DOHH2 (cell line): ENCODE data around the gene EHD3.

ENCODE experiments used
- EZH2phosphoT487 ChIP-seq: fragments of 200-600 bp; sonication (generic); IDR thresholded peaks from 2 replicates; pipeline ENCODE4 v1.6.1; 2017; ENCODE audit warnings: borderline replicate concordance, mild to moderate bottlenecking, antibody characterized with exemption, low read length, moderate library complexity, mixed read lengths
- TF ChIP-seq, protein P1 (sequence below): fragments of 200-600 bp; sonication (generic); IDR thresholded peaks from one replicate; pipeline ENCODE4 v1.5.1; 2014; ENCODE audit warnings: antibody characterized with exemption, mild to moderate bottlenecking, low read depth, low read length; ENCODE audit not compliant: poor library complexity, severe bottlenecking

DNA sequence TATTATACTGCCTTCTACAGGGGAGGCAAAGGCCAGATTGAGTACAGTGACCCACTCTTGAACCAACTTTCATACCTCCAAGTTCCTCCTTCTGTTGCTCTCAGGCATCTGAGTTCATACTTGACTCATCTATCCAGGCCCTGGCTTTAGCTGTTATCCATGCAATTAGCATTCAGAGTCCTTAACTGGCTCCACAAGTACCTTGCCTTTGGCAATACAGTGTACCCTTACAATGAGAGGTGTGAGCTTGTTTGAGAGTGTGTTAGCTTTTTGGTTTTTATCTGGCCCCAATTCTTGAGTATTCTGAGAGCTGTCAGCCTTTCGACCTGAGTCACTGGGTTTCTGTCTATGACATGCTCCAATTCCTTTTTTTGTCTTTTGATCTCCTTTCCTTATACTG lies 60.2 kb downstream of the EHD3 start:
- TF ChIP-seq, protein P1, sequence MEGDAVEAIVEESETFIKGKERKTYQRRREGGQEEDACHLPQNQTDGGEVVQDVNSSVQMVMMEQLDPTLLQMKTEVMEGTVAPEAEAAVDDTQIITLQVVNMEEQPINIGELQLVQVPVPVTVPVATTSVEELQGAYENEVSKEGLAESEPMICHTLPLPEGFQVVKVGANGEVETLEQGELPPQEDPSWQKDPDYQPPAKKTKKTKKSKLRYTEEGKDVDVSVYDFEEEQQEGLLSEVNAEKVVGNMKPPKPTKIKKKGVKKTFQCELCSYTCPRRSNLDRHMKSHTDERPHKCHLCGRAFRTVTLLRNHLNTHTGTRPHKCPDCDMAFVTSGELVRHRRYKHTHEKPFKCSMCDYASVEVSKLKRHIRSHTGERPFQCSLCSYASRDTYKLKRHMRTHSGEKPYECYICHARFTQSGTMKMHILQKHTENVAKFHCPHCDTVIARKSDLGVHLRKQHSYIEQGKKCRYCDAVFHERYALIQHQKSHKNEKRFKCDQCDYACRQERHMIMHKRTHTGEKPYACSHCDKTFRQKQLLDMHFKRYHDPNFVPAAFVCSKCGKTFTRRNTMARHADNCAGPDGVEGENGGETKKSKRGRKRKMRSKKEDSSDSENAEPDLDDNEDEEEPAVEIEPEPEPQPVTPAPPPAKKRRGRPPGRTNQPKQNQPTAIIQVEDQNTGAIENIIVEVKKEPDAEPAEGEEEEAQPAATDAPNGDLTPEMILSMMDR: no peak
- no peak for TF ChIP-seq EZH2phosphoT487
